ENCODE data around the gene AGBL4. TPM values are rescaled to one million over a fixed set of nuclear protein-coding genes. Genes with fewer than 3 reads are reported as not detected.

Gene AGBL4
- total and polyA plus RNA-seq, 2 of the 4 experiments (the other 2 are of a cell fraction): not detected

DNA sequence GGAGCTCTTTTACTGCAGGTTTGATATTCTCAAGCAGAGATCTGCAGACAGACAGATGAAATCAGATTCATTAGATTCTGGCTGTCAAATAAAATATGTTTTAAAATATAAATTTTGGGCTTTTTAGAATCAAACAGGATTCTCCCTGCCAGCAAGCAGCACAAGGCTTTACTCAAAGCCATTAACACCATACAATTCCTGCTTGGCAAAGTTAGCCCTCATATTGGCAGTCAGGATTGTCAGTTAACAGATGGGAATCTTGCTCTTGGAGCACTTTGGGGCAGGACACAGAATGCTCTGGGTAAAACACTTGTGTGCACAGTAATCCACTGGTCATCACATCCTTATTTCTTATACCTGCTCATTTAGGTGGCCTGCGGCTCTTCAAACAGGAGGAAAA, 686.5 kb downstream of the AGBL4 start:
- no peak overlapping the region for H3K18ac ChIP-seq (ENCODE audit: low read depth, low read length)

More for the DNA sequence above, 686.5 kb downstream of the AGBL4 start:
- ATAC-seq (ENCODE audit: low read depth): no peak
- Histone ChIP-seq H2AK5ac (ENCODE audit: low read depth, low read length) (no peak overlapping the region), H3K9me1 (ENCODE audit: insufficient read depth, low read length) (no peaks in the 10 kb centered on the region), H3K27me3 (ENCODE audit: control insufficient read depth, insufficient read depth, low read length) (no peaks in the 10 kb centered on the region), H2BK20ac (ENCODE audit: low read depth, low read length) (no peak overlapping the region), H2BK5ac (ENCODE audit: low read depth, low read length, poor library complexity, severe bottlenecking) (no peak overlapping the region), H3K14ac (replicated peaks; ENCODE audit: low read depth, low read length) (no peak overlapping the region), H2AK9ac (replicated peaks; ENCODE audit: low read depth, low read length, poor library complexity) (no peak overlapping the region), H2BK120ac (ENCODE audit: low read depth, low read length) (no peak overlapping the region), H3K36me3 (ENCODE audit: control insufficient read depth, insufficient read depth, low read length) (no peaks in the 10 kb centered on the region), H4K20me1 (ENCODE audit: insufficient read depth, low read length) (no peaks in the 10 kb centered on the region), H3K4ac (ENCODE audit: low read depth, low read length) (no peak overlapping the region), H2AFZ (replicated peaks; ENCODE audit: low read length, poor library complexity) (no peak overlapping the region), H3K56ac (ENCODE audit: extremely low read depth, insufficient read depth, low read length) (no peak overlapping the region), H3K9ac (ENCODE audit: low read depth, low read length) (no peak overlapping the region), H3K4me3 (ENCODE audit: insufficient read depth, low read depth, low read length) (no peak overlapping the region), H3K79me1 (ENCODE audit: low read depth in 1 of 2, low read length in 2 of 2) (no peaks in the 10 kb centered on the region), H3K27ac (ENCODE audit: insufficient read depth, low read length) (no peak overlapping the region), H4K91ac (ENCODE audit: insufficient read depth, low read depth, low read length) (no peak overlapping the region), H3K4me2 (ENCODE audit: low read depth, low read length) (no peak overlapping the region), H2BK15ac (ENCODE audit: low read depth, low read length) (no peak overlapping the region), H4K8ac (ENCODE audit: low read depth in 2 of 2, low read length in 2 of 2) (no peak overlapping the region), H3K4me1 (ENCODE audit: control insufficient read depth, insufficient read depth, low read length) (no peaks in the 10 kb centered on the region), H3K23ac (ENCODE audit: low read depth, low read length) (no peak overlapping the region), H4K5ac (ENCODE audit: low read depth, low read length) (no peak overlapping the region), H3K9me3 (ENCODE audit: control insufficient read depth, insufficient read depth, low read length) (peaks cover 6% of the 10 kb centered on the region)
- WGBS, 2 experiments (ENCODE audit: extremely low coverage in 2 of 2, insufficient read length in 1 of 2): no CpG with 5 or more reads among the region's 1 CpG
- no TSS peak for BruUV-seq (replicated peaks)
- DNase-seq: no peak
- ChIA-PET CTCF (no interaction called here), POLR2A (ENCODE audit: unreplicated experiment) (no interaction called here)
- in situ Hi-C loops (cut with MboI; ENCODE audit: low sequenced_read_pairs): no loop called here
- dilution Hi-C loops (cut with HindIII; ENCODE audit: low sequenced_read_pairs, unreplicated experiment): no loop called here
- intact Hi-C loops (cut with micrococcal nuclease): no loop called here
- no peak for TF ChIP-seq POLR2A (IDR thresholded peaks at IDR 0.05; ENCODE audit: low read depth, low read length)
- no peak for TF ChIP-seq MAFK (IDR thresholded peaks at IDR 0.05; ENCODE audit: low read depth, low read length)
